SK-N-SH (cell line): ENCODE measurements around the gene CD209. TPM values are rescaled to one million over a fixed set of nuclear protein-coding genes. Genes with fewer than 3 reads are reported as not detected.

Experiments
- CTCF ChIA-PET: fragments of 300-600, 350-600 bp; formaldehyde crosslinking; extraction: SDS; loops from one replicate; lab custom pipeline; 2021; lab: Yijun Ruan, JAX
- POLR2A ChIA-PET: fragments of 350-600 bp; sonication (Branson Sonifier 250); formaldehyde crosslinking; extraction: SDS; loops from one replicate; lab custom pipeline; 2020; ENCODE audit warnings: antibody characterized with exemption, inconsistent platforms; lab: Yijun Ruan, JAX
- DNase-seq: peaks from one replicate; pipeline ENCODE4 v3.0.0; 2012
- H2AFZ ChIP-seq: fragments of 200-600 bp; sonication (generic); 2 replicates; pipeline ENCODE4 v1.8.1; 2016; ENCODE audit warnings: antibody characterized with exemption, mild to moderate bottlenecking, low read depth
- H3F3A ChIP-seq: fragments of 200-600 bp; sonication (generic); replicated peaks from 2 replicates; pipeline ENCODE3; 2016; ENCODE audit warnings: antibody characterized with exemption, mild to moderate bottlenecking; ENCODE audit not compliant: insufficient read depth
- H3K27ac ChIP-seq, 2 experiments: fragments of 200-500 bp in 1 of 2; fragments of 200-600 bp in 1 of 2; sonication (Bioruptor generic) in 1 of 2; sonication (generic), shearing (Covaris generic) in 1 of 2; 2 replicates each; pipeline versions ENCODE4 v1.5.1 to v1.6.1; 2014 to 2016; ENCODE audit warnings: low read depth in 2 of 2, inconsistent platforms in 1 of 2, low read length in 1 of 2, mild to moderate bottlenecking in 1 of 2, mixed read lengths in 1 of 2
- H3K27me3 ChIP-seq: fragments of 200-600 bp; sonication (generic), shearing (Covaris generic); 2 replicates; pipeline ENCODE4 v1.6.1; 2016; ENCODE audit warnings: mixed run types; ENCODE audit not compliant: insufficient read depth
- H3K36me3 ChIP-seq, 2 experiments: fragments of 200-500 bp in 1 of 2; fragments of 200-600 bp in 1 of 2; sonication (Bioruptor generic) in 1 of 2; sonication (generic) in 1 of 2; replicated peaks in 1 of 2; 2 replicates each; pipeline versions ENCODE3 to v1.5.1; 2014 to 2016; ENCODE audit warnings: low read length in 1 of 2, mild to moderate bottlenecking in 1 of 2; ENCODE audit not compliant: insufficient read depth in 2 of 2, control insufficient read depth in 1 of 2
- H3K4me1 ChIP-seq, 2 experiments: fragments of 200-500 bp in 1 of 2; fragments of 200-600 bp in 1 of 2; sonication (Bioruptor generic) in 1 of 2; sonication (generic), shearing (Covaris generic) in 1 of 2; 2 replicates each; pipeline versions ENCODE4 v1.5.1 to v1.6.1; 2014 to 2016; ENCODE audit warnings: low read depth in 1 of 2, low read length in 1 of 2, mixed run types in 1 of 2; ENCODE audit not compliant: insufficient read depth in 2 of 2, control insufficient read depth in 1 of 2
- H3K4me2 ChIP-seq: fragments of 200-600 bp; sonication (generic), shearing (Covaris generic); 2 replicates; pipeline ENCODE4 v1.6.1; 2017; ENCODE audit warnings: mixed run types
- H3K4me3 ChIP-seq, 2 experiments: fragments of 200-500 bp in 1 of 2; fragments of 200-600 bp in 1 of 2; sonication (Bioruptor generic) in 1 of 2; sonication (generic), shearing (Covaris generic) in 1 of 2; 2 replicates each; pipeline versions ENCODE4 v1.5.1 to v1.8.1; 2014 to 2016; ENCODE audit warnings: low read depth in 2 of 2, inconsistent platforms in 1 of 2, low read length in 1 of 2, mild to moderate bottlenecking in 1 of 2, mixed read lengths in 1 of 2, moderate library complexity in 1 of 2
- H3K79me2 ChIP-seq: fragments of 200-600 bp; sonication (generic); 2 replicates; pipeline ENCODE4 v1.8.1; 2017; ENCODE audit warnings: mild to moderate bottlenecking; ENCODE audit not compliant: insufficient read depth
- H3K9ac ChIP-seq: fragments of 200-600 bp; sonication (generic); 2 replicates; pipeline ENCODE4 v1.6.1; 2017; ENCODE audit warnings: mixed run types
- H3K9me2 ChIP-seq: fragments of 200-600 bp; sonication (generic); 2 replicates; pipeline ENCODE4 v1.6.1; 2017; ENCODE audit warnings: mixed run types
- H3K9me3 ChIP-seq: fragments of 200-600 bp; sonication (generic); 2 replicates; pipeline ENCODE4 v1.6.1; 2017; ENCODE audit warnings: mixed run types, mild to moderate bottlenecking, moderate library complexity
- H4K20me1 ChIP-seq: fragments of 200-600 bp; sonication (generic); 2 replicates; pipeline ENCODE4 v1.6.1; 2017; ENCODE audit warnings: mild to moderate bottlenecking, mixed run types; ENCODE audit not compliant: insufficient read depth
- CHD2 ChIP-seq: fragments of 150-350 bp; IDR thresholded peaks from 2 replicates; pipeline ENCODE4 v1.6.1; 2018; ENCODE audit warnings: low read length; ENCODE audit not compliant: partially characterized antibody
- CTCF ChIP-seq: fragments of 200-600 bp; sonication (generic); IDR thresholded peaks from 2 replicates; pipeline ENCODE4 v1.6.1; 2017; ENCODE audit warnings: antibody characterized with exemption, mild to moderate bottlenecking, moderate library complexity
- FOXM1 ChIP-seq: IDR thresholded peaks from 2 replicates; pipeline ENCODE4 v1.4.0; 2012; ENCODE audit warnings: low read depth, mild to moderate bottlenecking
- GABPA ChIP-seq: IDR thresholded peaks from 2 replicates; pipeline ENCODE4 v1.4.0; 2012; ENCODE audit warnings: low read depth, mild to moderate bottlenecking
- GATA2 ChIP-seq: sonication (generic); formaldehyde crosslinking; IDR thresholded peaks from 2 replicates; pipeline ENCODE4 v1.5.0; 2020; ENCODE audit warnings: mild to moderate bottlenecking, missing genetic modification reagents
- IRF3 ChIP-seq: fragments of 150-350 bp; IDR thresholded peaks from 2 replicates; pipeline ENCODE4 v1.6.1; 2016; ENCODE audit warnings: mild to moderate bottlenecking, low read depth, low read length
- JUND ChIP-seq: IDR thresholded peaks from 2 replicates; pipeline ENCODE4 v1.4.0; 2012
- MEF2A ChIP-seq: IDR thresholded peaks from 2 replicates; pipeline ENCODE4 v1.4.0; 2012; ENCODE audit warnings: low read depth, borderline replicate concordance
- MXI1 ChIP-seq: IDR thresholded peaks from 2 replicates; pipeline ENCODE4 v1.6.1; 2012; ENCODE audit warnings: mild to moderate bottlenecking, low read depth, low read length, improper control_type of control experiment
- NRF1 ChIP-seq: IDR thresholded peaks from 2 replicates; pipeline ENCODE4 v1.6.1; 2012; ENCODE audit warnings: low read depth, mild to moderate bottlenecking, low read length
- PBX3 ChIP-seq: IDR thresholded peaks from 2 replicates; pipeline ENCODE4; 2012
- RFX5 ChIP-seq: IDR thresholded peaks from 2 replicates; pipeline ENCODE4 v1.6.1; 2012; ENCODE audit warnings: mild to moderate bottlenecking, improper control_type of control experiment, low read length
- RXRA ChIP-seq: IDR thresholded peaks from 2 replicates; pipeline ENCODE4 v1.4.0; 2012; ENCODE audit warnings: low read depth, mild to moderate bottlenecking, borderline replicate concordance
- SIN3A ChIP-seq: IDR thresholded peaks from 2 replicates; pipeline ENCODE4 v1.6.1; 2012; ENCODE audit warnings: low read depth, mild to moderate bottlenecking, low read length, moderate library complexity, borderline replicate concordance
- TEAD4 ChIP-seq: IDR thresholded peaks from 2 replicates; pipeline ENCODE4 v1.4.0; 2012; ENCODE audit warnings: mild to moderate bottlenecking, borderline replicate concordance; ENCODE audit not compliant: insufficient read depth
- WGBS: methylation state at CpG from one replicate; pipeline ENCODE4 v1.1.6; 2017; ENCODE audit warnings: low lambda C conversion rate; 5-methylcytosine and 5-hydroxymethylcytosine counted together
- polyA plus RNA-seq, 3 experiments: library from polyadenylated mRNA; depleted of rRNA; stranded (reverse); fragments of >200 nt; gene quantifications; 2 replicates each; pipeline ENCODE4 v1.2.3, GENCODE V29; 2012
- TF ChIP-seq, protein P1 (sequence below): IDR thresholded peaks from 2 replicates; pipeline ENCODE4 v1.4.0; 2012; ENCODE audit warnings: low read depth

Gene CD209
- polyA plus RNA-seq, 1 of the 3 experiments (the other 2 are of a cell fraction) = not detected

DNA sequence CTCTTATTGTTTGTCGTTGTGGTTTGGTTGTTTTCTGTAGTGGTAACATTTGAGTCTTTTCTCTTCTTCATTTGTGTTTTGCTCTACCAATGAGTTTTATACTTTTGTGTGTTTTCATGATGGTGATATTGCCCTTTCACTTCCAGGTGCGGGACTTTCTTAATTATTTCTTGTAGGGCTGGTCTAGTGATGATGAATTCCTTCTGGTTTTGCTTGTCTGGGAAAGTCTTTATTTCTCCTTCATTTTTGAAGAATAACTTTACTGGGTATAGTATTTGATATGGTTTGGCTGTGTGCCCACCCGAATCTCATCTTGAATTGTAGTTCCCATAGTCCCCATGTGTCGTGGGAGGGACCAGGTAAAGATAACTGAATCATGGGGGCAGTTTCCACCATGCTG lies 8.9 kb upstream of the CD209 start:
- under 1% methylated on average over 4 of the region's 4 CpGs for WGBS
- CTCF ChIA-PET = no interaction called here
- no peaks in the 10 kb centered on the region for H3K4me1 ChIP-seq

DNA sequence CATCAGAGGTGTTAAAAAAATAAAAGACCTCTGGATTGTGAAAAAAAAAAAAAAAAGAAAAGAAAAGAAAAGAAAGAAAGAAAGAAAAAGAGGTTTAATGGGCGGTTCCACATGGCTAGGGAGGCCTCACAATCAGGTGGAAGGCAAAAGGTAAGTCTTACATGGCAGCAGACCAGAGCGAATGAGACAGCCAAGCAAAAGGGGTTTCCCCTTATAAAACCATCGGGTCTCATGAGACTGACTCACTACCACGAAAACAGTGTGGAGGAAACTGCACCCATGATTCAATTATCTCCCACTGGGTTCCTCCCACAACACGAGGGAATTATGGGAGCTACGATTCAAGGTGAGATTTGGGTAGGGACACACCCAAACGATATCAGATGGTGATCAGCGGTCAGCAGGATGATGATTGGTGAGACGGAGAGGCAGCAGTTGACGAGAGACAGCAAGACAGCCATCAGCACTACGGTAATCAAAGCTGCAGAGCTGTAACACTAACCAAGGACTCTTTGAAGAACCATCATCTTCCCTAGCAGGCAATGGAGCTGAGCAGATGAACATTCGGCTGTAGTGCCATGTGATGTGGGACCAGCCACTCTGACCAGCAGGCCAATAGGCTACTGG lies 3.9 kb upstream of the CD209 start:
- peaks cover 17% of the 10 kb centered on the region for H3K27me3 ChIP-seq
- H3K4me3 ChIP-seq = no peak overlapping the region
- no peak overlapping the region for H3K9ac ChIP-seq
- DNase-seq = no peak
- no peaks in the 10 kb centered on the region for H3K79me2 ChIP-seq
- H3K9me3 ChIP-seq = no peaks in the 10 kb centered on the region
- H3F3A ChIP-seq = no peaks in the 10 kb centered on the region
- POLR2A ChIA-PET = no interaction called here
- no peak overlapping the region for H3K27ac ChIP-seq
- peaks cover 3% of the 10 kb centered on the region; the same call in 1 of the 2 replicates for H3K9me2 ChIP-seq
- H2AFZ ChIP-seq = no peak overlapping the region
- CTCF ChIA-PET = interaction anchor here (1.1 kb wide), 1 partner anchor 9 kb away, joined by 3 read pairs; no protein-coding TSS in a partner anchor
- no peaks in the 10 kb centered on the region for H3K36me3 ChIP-seq
- no peaks in the 10 kb centered on the region for H3K4me1 ChIP-seq
- TF ChIP-seq NRF1 = no peak
- no peak for TF ChIP-seq GABPA
- TF ChIP-seq TEAD4 = no peak
- TF ChIP-seq SIN3A = no peak
- no peak for TF ChIP-seq MXI1
- TF ChIP-seq FOXM1 = no peak
- WGBS = 15% methylated on average over 11 of the region's 12 CpGs
- H3K4me2 ChIP-seq = no peak overlapping the region
- H4K20me1 ChIP-seq = no peaks in the 10 kb centered on the region

More for the DNA sequence above, 8.9 kb upstream of the CD209 start:
- Histone ChIP-seq H3K4me3 (no peak overlapping the region), H4K20me1 (no peaks in the 10 kb centered on the region), H3K9ac (no peak overlapping the region), H3K9me3 (peaks cover 4% of the 10 kb centered on the region; the same call in 1 of the 2 replicates), H3K27ac (no peak overlapping the region), H3K9me2 (peaks cover 3% of the 10 kb centered on the region; the same call in 1 of the 2 replicates), H3K4me2 (no peak overlapping the region), H3F3A (no peaks in the 10 kb centered on the region), H3K79me2 (no peaks in the 10 kb centered on the region), H3K27me3 (peaks cover 7% of the 10 kb centered on the region; the same call in 1 of the 2 replicates), H2AFZ (no peak overlapping the region)
- POLR2A ChIA-PET = no interaction called here
- DNase-seq = no peak
- TF ChIP-seq RXRA (no peak), GABPA (no peak), RFX5 (no peak), FOXM1 (no peak)
- TF ChIP-seq, protein P1, sequence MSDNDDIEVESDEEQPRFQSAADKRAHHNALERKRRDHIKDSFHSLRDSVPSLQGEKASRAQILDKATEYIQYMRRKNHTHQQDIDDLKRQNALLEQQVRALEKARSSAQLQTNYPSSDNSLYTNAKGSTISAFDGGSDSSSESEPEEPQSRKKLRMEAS = no peak
- TF ChIP-seq, all 33 proteins: peak for 0
- H3K36me3 ChIP-seq = no peaks in the 10 kb centered on the region

DNA sequence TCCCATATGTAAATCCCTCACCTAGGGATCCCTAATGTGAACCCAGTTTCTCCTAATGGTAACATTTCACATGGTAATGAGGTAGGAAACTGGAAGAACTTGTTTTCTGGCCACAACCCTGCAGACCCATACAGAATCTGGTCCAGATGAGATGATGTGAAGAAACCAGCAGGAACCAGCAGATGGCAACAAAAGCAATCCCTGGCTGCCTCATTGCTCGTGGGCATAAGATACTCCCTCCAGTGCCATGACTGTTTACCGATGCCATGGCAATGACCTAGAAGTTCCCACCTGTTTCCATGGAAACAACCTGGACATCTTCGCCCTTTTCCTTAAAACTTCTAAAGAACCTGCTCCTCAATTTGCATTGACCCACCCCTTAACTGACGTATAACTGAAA lies 1.4 kb upstream of the CD209 start:
- Histone ChIP-seq H4K20me1 (no peaks in the 10 kb centered on the region), H3K4me1 (no peaks in the 10 kb centered on the region), H3K9me2 (no peaks in the 10 kb centered on the region), H3K4me3 (no peak overlapping the region), H3K9ac (no peak overlapping the region), H3K36me3 (no peaks in the 10 kb centered on the region), H3K4me2 (no peak overlapping the region), H3K79me2 (no peaks in the 10 kb centered on the region), H3K27ac (no peak overlapping the region), H3K27me3 (peaks cover 12% of the 10 kb centered on the region), H3K9me3 (no peaks in the 10 kb centered on the region), H2AFZ (no peak overlapping the region), H3F3A (no peaks in the 10 kb centered on the region)
- CTCF ChIA-PET = no interaction called here
- POLR2A ChIA-PET = no interaction called here
- 3% methylated on average over 4 of the region's 4 CpGs for WGBS
- DNase-seq = no peak
- TF ChIP-seq RXRA (no peak), CTCF (no peak), PBX3 (no peak), CHD2 (no peak), JUND (no peak), MEF2A (no peak), GATA2 (CRISPR knock-in tag) (no peak), IRF3 (no peak), MXI1 (no peak), NRF1 (no peak)
